UCSD-AML1 (cell line): ENCODE data around the gene GOLGA6L9.
"Not testable (repeated sequence)": the region's sequence is repeated elsewhere in the genome, so short reads cannot be mapped to it uniquely, and the experiment has no call there.

Experiments used
- DNase-seq: peaks from one replicate; lab custom pipeline; 2025; ENCODE audit not compliant: unreplicated experiment; lab: John Stamatoyannopoulos, UW

Gene GOLGA6L9

DNA sequence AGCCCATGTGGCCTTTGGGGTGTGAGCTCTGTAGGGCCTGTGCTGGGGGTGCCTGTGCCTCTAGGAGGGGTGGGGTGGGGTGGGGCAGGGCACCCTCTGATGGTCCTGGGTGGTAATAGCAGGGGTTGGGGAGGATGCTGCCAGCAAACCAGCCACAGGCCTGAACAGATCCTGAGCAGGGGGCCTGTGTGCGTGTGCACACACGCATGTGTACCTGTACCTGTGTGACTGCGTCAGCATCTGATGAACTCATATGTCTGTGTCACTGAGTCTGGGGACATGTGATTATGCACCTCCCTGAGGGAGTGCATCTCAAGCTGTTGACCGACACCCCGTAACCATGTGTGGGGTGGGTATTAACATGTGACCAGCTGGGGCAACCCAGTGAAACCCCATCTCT is 36.0 kb downstream of the GOLGA6L9 start:
- not testable (repeated sequence) for DNase-seq

DNA sequence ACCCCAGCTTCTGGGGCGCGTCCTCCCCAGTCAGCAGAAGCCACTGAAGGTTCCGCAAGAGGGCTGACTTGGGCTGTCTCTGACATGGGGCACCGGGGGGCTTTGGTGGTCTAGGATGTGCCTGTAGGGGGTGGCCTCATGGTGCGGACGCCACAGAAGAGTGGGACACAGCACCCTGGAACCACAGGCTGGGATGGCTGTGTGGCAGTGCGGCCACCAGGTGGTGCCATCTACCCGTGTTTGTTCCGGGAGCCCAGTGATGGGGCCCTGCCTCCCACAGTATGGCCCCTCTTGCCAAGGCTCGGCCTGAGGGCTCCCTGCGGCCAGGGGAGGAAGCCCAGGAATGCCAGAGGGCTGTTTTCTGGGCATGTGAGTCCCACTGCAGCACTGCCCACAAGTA is 38.6 kb downstream of the GOLGA6L9 start:
- DNase-seq, result not testable (repeated sequence)

DNA sequence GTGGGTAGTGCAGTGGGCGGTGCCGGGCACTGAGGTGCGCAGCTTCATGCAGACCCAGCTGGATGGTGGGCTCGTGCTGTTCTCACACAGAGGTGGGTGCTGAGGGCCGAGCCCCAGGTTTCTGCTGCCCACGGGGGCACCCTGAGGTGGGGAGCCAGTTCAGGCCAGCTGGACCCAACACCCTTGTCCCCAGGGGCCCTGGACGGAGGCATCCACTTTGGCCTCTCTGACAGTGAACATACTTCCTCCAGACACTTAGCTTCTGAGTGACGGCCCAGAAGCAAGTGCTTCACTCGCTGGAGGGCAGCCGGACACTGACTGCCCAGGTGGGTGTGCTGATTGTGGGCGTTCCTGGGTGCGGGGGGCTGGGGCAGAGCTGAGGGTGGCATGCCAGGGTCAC is 39.8 kb downstream of the GOLGA6L9 start:
- not testable (repeated sequence) for DNase-seq

DNA sequence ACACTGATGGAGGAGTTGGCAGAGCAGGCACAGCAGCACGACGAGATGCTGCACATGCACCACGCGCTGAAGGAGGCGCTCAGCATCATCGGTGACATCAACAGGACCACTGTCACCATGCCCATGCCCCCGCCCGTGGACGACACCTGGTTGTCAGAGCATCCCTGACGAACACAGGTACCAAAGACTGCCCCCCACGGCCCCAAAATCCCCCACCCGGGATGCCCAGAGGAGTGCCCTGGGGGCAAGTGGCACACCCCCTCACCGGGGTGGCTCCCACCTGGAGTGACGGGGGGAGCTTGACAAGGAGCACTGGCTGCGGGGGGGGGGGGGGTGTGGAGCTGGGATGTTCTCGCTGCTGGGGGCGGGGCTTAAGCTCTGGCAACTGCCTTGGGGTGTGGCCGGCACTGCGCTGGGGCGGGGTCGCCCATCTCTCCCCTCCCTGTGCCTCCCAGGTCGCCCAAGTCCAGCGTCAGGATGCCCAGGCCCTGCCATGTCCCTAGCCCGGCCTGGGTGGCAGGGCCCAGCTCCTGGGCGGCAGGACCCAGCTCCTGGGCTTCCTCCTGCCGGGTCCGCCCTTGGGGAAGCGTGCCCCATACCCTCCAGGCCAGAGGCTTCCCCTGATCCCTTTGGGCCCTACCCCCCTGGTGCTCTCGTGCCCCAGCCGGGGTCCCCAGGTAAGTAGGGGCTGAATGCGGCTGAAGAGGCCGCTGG is 42.8 kb downstream of the GOLGA6L9 start:
- DNase-seq, result not testable (repeated sequence)

DNA sequence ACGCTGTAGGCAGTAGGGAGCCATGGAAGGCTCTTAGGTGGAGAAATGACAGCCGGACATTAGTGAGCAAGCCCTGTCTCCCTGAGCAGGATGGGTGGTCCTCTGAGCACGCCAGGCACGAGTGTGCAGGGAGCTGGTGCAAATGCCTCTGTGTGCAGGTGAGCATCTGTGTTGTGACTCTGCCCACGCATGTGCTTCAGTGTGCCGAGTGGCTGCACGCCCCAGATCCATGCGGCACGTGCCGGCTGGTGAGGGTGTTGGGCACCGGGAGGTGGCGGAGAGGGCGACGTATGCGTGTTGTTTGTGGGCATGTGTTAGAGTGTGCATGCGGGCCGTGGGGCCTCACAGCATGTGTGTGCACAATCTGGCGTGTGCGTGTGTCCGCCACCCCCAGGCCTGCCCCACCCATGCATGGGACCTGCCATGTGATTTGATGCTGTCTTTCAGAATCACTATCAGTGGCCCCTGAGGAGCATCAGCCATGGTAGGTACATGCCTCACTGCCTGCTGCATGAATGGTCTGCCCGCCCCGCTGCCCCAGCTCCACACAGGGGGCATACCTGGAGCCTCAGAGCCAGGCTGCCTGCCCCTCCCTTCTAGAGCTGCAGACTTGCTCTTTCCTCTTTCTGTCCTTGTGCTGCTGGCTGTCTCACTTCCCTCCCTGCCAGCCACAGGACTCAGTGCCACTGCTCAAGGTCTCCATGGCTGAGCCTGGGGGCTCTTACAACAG is 45.1 kb downstream of the GOLGA6L9 start:
- DNase-seq, result not testable (repeated sequence)

DNA sequence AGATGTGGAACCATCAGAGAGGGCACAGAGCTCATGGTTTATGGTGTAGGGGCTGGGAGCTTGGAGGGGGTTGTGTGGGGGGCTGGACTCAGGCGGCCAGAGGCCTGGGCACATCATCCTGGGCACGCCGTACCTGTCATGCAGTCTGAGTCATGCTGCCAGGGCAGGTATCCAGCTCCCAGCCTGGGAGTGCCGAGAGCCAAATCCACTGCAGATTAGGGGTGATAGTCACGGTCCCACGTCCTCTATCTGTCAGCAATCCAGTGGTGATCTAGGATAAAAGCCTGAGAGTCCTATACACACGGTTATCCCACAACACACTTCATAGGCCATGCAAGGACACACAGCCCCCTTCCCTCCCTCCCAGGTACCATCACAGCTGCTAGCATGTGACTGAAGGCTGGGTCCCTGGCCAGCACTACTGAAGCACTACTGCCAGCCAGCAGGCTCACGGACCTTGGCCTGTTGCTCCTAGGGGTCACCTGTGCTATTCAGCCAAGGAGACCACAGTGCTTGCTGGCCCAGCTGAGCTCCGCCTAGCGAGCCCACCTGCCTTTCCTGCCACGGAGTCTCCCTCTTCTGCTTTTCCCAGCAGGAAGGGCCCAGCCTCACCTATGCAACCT is 45.8 kb downstream of the GOLGA6L9 start:
- DNase-seq, result not testable (repeated sequence)

DNA sequence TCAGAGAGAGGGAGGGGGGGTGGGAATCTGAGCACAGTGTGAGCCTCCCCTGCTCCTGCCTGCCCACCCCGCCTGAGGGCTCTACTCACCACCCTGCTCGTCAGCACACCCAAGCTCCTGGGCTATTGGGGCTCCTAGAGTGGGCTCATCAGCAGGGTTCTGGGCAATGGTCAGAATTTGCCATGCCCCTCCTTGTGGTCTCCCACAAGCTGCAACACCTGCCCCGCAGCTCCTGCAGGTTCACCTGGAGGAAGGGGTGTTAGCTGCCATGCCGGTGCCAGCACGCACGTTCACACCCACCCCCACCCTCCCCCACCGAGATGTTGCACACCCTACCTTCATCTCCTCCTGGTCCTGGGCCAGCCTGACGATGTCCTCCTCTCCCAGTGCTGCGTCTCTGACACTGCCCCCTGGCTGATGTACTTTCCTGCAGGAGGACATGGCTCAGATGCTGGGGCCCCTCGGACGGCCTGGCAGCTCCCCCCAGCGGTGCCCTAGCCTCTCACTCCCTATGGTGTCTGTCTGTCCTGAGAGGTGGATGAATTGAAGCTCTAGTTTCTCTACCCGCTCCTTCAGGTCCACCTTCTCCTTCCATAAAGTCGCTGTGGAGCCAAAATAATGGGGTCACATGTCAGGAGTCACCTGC is 47.2 kb downstream of the GOLGA6L9 start:
- not testable (repeated sequence) for DNase-seq

DNA sequence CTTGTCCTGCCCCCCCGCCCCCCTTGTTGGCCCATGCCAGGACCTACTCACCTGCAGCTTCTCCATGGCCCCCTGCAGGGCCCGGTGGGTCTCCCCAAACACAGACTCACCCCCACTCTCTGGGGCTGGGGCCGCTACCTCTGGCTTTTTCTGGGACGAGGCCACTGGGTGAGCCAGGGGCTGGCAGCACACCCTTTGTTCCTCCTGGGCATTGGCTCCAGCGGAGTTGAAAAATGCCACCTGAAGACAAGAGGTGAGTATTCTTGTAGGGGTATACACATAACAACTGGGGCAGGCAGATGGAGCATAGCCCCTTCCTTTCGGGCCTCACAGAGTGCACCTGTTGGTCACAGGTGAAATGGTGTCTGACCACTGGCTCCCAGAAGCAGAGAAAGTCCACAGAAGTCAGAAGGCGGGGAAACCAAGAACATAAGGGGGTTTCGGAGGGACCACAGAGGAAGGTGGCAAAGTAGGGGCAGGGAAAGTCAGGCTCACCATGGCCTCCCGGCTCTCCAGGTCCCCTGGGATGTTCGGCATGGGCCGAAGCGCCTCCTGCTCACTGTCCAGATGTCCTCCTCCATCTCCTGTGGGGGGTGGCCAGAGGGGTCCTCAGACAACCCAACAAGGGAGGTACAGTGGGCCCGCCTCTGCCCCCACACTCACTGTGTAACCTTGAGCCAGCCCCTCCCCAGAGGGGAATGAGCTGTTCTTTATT is 47.9 kb downstream of the GOLGA6L9 start:
- DNase-seq, result not testable (repeated sequence)
